ENCODE data around the gene PUDP.

DNA sequence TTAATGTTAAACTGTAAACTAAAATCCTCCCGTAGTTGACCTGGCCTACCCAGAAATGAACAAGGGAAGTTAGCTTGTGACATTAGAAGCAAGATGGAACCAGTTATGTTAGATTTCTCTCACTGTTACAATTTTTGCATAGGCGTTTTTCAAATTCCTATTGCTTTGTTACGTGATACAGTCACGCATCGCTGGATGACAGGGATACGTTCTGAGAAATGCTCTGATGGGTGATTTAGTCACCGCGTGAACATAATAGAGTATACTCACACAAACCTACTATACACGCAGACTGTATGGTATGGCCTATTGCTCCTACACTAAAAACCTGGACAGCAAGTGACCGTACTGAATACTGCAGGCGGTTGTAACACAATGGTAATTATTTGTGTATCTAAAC, 46.7 kb upstream of the PUDP start:
- TF ChIP-seq, protein P1, sequence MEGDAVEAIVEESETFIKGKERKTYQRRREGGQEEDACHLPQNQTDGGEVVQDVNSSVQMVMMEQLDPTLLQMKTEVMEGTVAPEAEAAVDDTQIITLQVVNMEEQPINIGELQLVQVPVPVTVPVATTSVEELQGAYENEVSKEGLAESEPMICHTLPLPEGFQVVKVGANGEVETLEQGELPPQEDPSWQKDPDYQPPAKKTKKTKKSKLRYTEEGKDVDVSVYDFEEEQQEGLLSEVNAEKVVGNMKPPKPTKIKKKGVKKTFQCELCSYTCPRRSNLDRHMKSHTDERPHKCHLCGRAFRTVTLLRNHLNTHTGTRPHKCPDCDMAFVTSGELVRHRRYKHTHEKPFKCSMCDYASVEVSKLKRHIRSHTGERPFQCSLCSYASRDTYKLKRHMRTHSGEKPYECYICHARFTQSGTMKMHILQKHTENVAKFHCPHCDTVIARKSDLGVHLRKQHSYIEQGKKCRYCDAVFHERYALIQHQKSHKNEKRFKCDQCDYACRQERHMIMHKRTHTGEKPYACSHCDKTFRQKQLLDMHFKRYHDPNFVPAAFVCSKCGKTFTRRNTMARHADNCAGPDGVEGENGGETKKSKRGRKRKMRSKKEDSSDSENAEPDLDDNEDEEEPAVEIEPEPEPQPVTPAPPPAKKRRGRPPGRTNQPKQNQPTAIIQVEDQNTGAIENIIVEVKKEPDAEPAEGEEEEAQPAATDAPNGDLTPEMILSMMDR (IDR thresholded peaks at IDR 0.05; ENCODE audit: low read length) = no peak
- TF ChIP-seq EZH2 (IDR thresholded peaks at IDR 0.05; ENCODE audit: borderline replicate concordance, low read length) = no peak

All from OCI-LY1 (cell line).